Cardiac muscle cell (in vitro differentiated cells and primary cell): Measurements from ENCODE around the gene ENDOV. TPM values are rescaled to one million over a fixed set of nuclear protein-coding genes. Genes with fewer than 3 reads are reported as not detected.

Experiments used
- DNase-seq, 2 donors: peaks; one replicate each; pipeline versions ENCODE4 v3.0.0 to v3.0.0-alpha.2; 2010 to 2017; ENCODE audit warnings: low read depth in 1 of 2, low spot score in 1 of 2
- H3K27ac ChIP-seq: fragments of 200-600 bp; sonication (generic); 2 replicates; pipeline ENCODE4 v1.5.1; 2016
- H3K27me3 ChIP-seq: fragments of 200-600 bp; sonication (generic); 2 replicates; pipeline ENCODE4 v1.6.0; 2016; ENCODE audit warnings: control low read depth
- H3K36me3 ChIP-seq: fragments of 200-600 bp; sonication (generic); 2 replicates; pipeline ENCODE4 v1.5.1; 2016; ENCODE audit warnings: control low read depth
- H3K4me1 ChIP-seq: fragments of 200-600 bp; sonication (generic); 2 replicates; pipeline ENCODE4 v1.8.1; 2017; ENCODE audit warnings: low read depth, mild to moderate bottlenecking, mixed run types
- H3K4me3 ChIP-seq: fragments of 200-600 bp; sonication (generic); 2 replicates; pipeline ENCODE4 v1.5.1; 2016; ENCODE audit warnings: mild to moderate bottlenecking
- H3K9me3 ChIP-seq: fragments of 200-600 bp; sonication (generic); 2 replicates; pipeline ENCODE4 v1.5.1; 2017; ENCODE audit warnings: low read depth, mild to moderate bottlenecking, control low read depth
- CTCF ChIP-seq: IDR thresholded peaks from 2 replicates; pipeline ENCODE4 v1.5.1; 2012; ENCODE audit warnings: low read depth, mild to moderate bottlenecking, low read length
- polyA plus RNA-seq: library from polyadenylated mRNA; unstranded; fragments of >200 nt; fragmentation: Nextera tagmentation; extraction: Ambion mirVana; gene quantifications from 2 replicates; pipeline ENCODE4 v1.2.1, GENCODE V29; 2016
- total RNA-seq: library from RNA; depleted of rRNA; stranded (reverse); fragments of >200 nt; gene quantifications from 2 replicates; pipeline ENCODE4 v1.2.3, GENCODE V29; 2016

The ENDOV gene
- total and polyA plus RNA-seq, 2 experiments from 2014 or later: 35.4 to 38.0 TPM

DNA sequence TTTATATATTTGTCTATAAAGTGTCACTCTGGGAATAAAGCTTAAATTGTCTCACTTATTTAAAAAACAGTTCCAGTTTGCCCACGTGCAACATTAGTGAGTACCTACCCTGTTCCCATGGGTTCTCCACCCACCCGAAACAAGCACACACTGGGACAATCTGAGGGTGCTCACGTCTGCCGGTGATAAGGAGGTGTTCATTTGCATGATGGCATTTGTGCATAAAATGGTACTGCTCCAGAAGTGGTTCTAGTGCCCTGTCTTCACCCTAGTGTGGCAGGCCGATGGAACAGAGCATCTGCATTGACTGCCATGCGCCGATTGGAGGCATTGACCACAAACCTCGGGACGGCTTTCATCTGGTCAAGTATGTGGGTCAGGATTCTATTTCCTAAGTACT is 35.6 kb upstream of the ENDOV start:
- TF ChIP-seq CTCF: no peak
- DNase-seq: no peak
- no peaks in the 10 kb centered on the region for H3K4me1 ChIP-seq
- no peaks in the 10 kb centered on the region for H3K27me3 ChIP-seq
- no peak overlapping the region for H3K4me3 ChIP-seq
- peaks cover 22% of the 10 kb centered on the region for H3K36me3 ChIP-seq
- no peak overlapping the region for H3K27ac ChIP-seq
- H3K9me3 ChIP-seq: no peaks in the 10 kb centered on the region

DNA sequence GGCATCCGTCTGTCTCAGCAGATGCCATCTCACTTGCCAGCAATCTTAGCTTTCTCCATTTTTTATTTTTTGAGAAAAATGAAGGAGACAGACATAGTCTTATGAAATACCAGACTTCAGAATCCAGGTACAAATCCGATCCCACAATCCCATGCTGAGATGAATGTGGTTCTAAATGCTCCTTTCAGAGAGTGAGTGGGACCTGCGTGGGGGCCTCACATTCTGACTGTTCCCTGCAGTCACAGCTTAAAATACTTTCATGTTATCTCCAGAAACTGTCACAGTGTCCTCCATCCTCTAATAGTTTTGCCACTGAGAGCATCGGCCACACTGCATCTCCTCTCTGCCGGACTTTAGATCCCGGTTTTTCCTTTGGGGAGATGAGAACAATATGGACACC is 34.9 kb upstream of the ENDOV start:
- Histone ChIP-seq H3K4me1 (no peaks in the 10 kb centered on the region), H3K27ac (no peak overlapping the region), H3K4me3 (no peak overlapping the region), H3K9me3 (no peaks in the 10 kb centered on the region), H3K27me3 (no peaks in the 10 kb centered on the region), H3K36me3 (peaks cover 22% of the 10 kb centered on the region)
- DNase-seq: no peak
- no peak for TF ChIP-seq CTCF

DNA sequence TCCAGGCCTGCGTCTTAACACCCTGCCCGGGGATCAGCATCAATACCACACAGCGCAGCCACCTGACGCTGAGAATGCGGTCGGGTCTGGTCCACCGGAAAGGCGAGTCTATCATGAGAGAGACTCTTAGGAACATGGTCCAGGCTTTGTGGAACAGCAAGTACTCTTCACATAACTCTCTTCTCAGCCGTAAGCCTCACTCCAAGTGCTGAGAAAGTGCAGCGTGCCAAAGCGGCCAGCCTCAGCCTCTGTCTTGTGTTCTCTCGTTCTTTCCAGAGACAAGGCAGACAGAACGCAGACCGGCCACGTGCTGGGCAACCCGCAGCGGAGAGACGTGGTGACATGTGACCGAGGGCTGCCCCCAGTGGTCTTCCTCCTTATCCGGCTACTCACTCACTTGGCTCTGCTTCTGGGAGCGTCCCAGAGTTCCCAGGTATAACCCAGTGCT is 34.4 kb upstream of the ENDOV start:
- no peaks in the 10 kb centered on the region for H3K4me1 ChIP-seq
- TF ChIP-seq CTCF: no peak
- H3K27me3 ChIP-seq: no peaks in the 10 kb centered on the region
- H3K9me3 ChIP-seq: no peaks in the 10 kb centered on the region
- no peak overlapping the region for H3K27ac ChIP-seq
- DNase-seq: no peak
- no peak overlapping the region for H3K4me3 ChIP-seq
- peaks cover 22% of the 10 kb centered on the region for H3K36me3 ChIP-seq

GRCh38 chr17:80381416-80381923 is 33.5 kb upstream of the ENDOV start:
- H3K4me3 ChIP-seq: no peak overlapping the region
- H3K27ac ChIP-seq: no peak overlapping the region
- H3K36me3 ChIP-seq: peaks cover 13% of the 10 kb centered on the region
- H3K27me3 ChIP-seq: no peaks in the 10 kb centered on the region
- no peak for TF ChIP-seq CTCF
- no peaks in the 10 kb centered on the region for H3K4me1 ChIP-seq
- H3K9me3 ChIP-seq: no peaks in the 10 kb centered on the region
- DNase-seq: no peak

DNA sequence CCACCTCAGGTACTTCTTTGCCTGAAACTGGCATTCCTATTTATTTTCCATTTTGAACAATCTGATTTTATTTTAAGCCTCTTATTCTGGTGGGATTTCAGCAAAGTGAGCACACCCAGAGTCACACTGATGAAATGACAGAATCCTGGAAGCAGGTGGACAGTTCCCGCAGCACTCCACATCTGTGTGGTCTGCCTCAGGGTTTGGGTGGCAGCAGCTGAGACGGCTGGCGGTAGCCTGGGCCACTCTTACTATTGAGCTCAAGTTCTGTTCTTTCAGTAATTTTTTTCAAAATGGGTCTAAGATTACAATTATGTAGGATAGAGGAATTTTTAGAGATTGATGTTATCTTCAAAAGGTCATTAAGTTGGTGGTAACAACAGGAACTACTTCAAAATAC is 32.5 kb upstream of the ENDOV start:
- H3K4me1 ChIP-seq: no peaks in the 10 kb centered on the region
- H3K9me3 ChIP-seq: no peaks in the 10 kb centered on the region
- peaks cover 7% of the 10 kb centered on the region for H3K36me3 ChIP-seq
- no peaks in the 10 kb centered on the region for H3K27me3 ChIP-seq
- no peak for DNase-seq
- H3K4me3 ChIP-seq: no peak overlapping the region
- no peak overlapping the region for H3K27ac ChIP-seq
- TF ChIP-seq CTCF: no peak

- DNase-seq: no peak
- Histone ChIP-seq H3K4me3 (no peak overlapping the region), H3K27ac (no peak overlapping the region), H3K27me3 (no peaks in the 10 kb centered on the region), H3K36me3 (peaks cover 7% of the 10 kb centered on the region), H3K4me1 (no peaks in the 10 kb centered on the region), H3K9me3 (no peaks in the 10 kb centered on the region)
- TF ChIP-seq CTCF: no peak
Observed at GRCh38 chr17:80382956-80383355, 32.0 kb upstream of the ENDOV start.
